ENCODE data around the gene PPP1CA. TPM values are rescaled to one million over a fixed set of nuclear protein-coding genes. Genes with fewer than 3 reads are reported as not detected.

Gene PPP1CA
- total and polyA plus RNA-seq, 2 donors (not counting 1 experiment from before 2014, with no cell fraction given) = 218 to 251 TPM

DNA sequence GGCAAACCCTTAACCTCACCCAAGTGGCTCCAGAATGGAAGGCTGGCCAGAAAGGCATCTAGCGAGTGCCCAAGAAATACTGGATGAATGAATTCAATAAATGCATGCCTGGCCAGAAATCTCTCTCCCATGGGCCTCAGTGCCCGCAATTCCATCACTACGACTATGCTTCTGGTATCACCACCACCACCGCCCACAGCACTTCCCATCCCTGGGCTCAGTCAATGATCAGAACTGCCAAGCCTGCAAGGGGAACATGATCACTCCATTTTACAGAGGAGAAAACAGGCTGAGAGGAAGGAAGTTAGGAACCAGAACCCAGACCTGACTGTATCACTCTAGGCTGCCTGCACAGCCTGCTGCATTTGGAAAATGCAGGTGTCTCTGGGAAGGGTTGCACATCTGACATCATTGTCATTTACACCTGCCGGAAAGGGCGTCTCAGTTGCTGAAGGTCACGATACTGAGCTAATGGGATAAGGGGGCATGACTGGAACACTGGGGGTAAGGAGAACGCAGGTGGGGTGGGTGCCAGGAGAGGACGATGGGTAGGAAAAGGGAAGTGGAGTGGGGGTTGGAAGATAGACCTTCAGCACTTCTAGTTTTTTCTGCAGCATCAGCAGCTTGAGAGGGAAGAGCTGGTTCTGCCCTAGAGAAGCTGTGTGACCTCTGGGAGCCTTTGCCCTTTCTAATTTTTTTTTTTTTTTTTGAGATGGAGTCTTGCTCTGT, 47.6 kb upstream of the PPP1CA start:
- H2AFZ ChIP-seq (ENCODE audit: insufficient read depth, low read depth, low read length, poor library complexity, severe bottlenecking) = no peak overlapping the region
- Mint-ChIP-seq H3K4me1 (peaks cover 64% of the 10 kb centered on the region), H3K9me3 (ENCODE audit: insufficient read depth) (no peaks in the 10 kb centered on the region), H3K27ac (peak overlapping the region; percentile 60), H3K4me3 (peak overlapping the region; percentile 33), H3K27me3 (no peaks in the 10 kb centered on the region)
- H3K9ac ChIP-seq (ENCODE audit: low read length) = no peak overlapping the region
- CTCF ChIA-PET = interaction anchor here (1.5 to 6.8 kb wide), 3 partner anchors 10 to 13 kb away, joined by 3 to 43 read pairs (median 8); partner anchors contain the start of gene PTPRCAP
- H3K79me2 ChIP-seq (ENCODE audit: control insufficient read depth, insufficient read depth, low read length) = peaks cover 44% of the 10 kb centered on the region
- DNase-seq = no peak
- no peak for ATAC-seq (ENCODE audit: low read depth)
- no peaks in the 10 kb centered on the region for H3K27me3 ChIP-seq (replicated peaks in 1 of 4; ENCODE audit: control extremely low read depth in 1 of 4, control insufficient read depth in 3 of 4, insufficient read depth in 4 of 4, low read length in 3 of 4)
- no peaks in the 10 kb centered on the region for H3K36me3 ChIP-seq (replicated peaks in 1 of 2; ENCODE audit: control extremely low read depth in 1 of 2, control insufficient read depth in 1 of 2, extremely low read depth in 1 of 2, insufficient read depth in 2 of 2, low read length in 1 of 2)
- no peaks in the 10 kb centered on the region for H3K9me3 ChIP-seq (ENCODE audit: control extremely low read depth in 1 of 3, control insufficient read depth in 2 of 3, insufficient read depth in 1 of 3, low read length in 2 of 3)
- POLR2A ChIA-PET = interaction anchor here (0.7 to 9.6 kb wide), 10 partner anchors 10 to 48 kb away, joined by 3 to 110 read pairs (median 4); partner anchors contain the start of genes PPP1CA, PTPRCAP and TMEM134
- H3K4me3 ChIP-seq (ENCODE audit: control extremely low read depth in 1 of 5, extremely low read depth in 1 of 5, insufficient read depth in 1 of 5, low read depth in 2 of 5, low read length in 4 of 5) = no peak overlapping the region
- TF ChIP-seq, protein P1, sequence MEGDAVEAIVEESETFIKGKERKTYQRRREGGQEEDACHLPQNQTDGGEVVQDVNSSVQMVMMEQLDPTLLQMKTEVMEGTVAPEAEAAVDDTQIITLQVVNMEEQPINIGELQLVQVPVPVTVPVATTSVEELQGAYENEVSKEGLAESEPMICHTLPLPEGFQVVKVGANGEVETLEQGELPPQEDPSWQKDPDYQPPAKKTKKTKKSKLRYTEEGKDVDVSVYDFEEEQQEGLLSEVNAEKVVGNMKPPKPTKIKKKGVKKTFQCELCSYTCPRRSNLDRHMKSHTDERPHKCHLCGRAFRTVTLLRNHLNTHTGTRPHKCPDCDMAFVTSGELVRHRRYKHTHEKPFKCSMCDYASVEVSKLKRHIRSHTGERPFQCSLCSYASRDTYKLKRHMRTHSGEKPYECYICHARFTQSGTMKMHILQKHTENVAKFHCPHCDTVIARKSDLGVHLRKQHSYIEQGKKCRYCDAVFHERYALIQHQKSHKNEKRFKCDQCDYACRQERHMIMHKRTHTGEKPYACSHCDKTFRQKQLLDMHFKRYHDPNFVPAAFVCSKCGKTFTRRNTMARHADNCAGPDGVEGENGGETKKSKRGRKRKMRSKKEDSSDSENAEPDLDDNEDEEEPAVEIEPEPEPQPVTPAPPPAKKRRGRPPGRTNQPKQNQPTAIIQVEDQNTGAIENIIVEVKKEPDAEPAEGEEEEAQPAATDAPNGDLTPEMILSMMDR (IDR thresholded peaks at IDR 0.05) = no peak
- no peak for TF ChIP-seq EZH2 (IDR thresholded peaks at IDR 0.05; ENCODE audit: borderline replicate concordance, insufficient read depth, low read depth, low read length, poor library complexity, severe bottlenecking)
- no peak overlapping the region for H3K27ac ChIP-seq (ENCODE audit: low read length in 2 of 2)
- H4K20me1 ChIP-seq (ENCODE audit: control insufficient read depth, insufficient read depth, low read length, poor library complexity, severe bottlenecking) = no peaks in the 10 kb centered on the region
- peak overlapping the region; percentile 18 for H3K4me2 ChIP-seq (replicated peaks; ENCODE audit: low read depth, low read length, poor library complexity, severe bottlenecking)
- intact Hi-C loops (cut with micrococcal nuclease) = no loop called here
- 54% methylated on average over 9 of the region's 9 CpGs for WGBS (ENCODE audit: insufficient coverage)
- H3K4me1 ChIP-seq (ENCODE audit: control insufficient read depth in 2 of 2, insufficient read depth in 2 of 2, low read length in 2 of 2) = peaks cover 70 to 88% of the 10 kb centered on the region in 2 donors

DNA sequence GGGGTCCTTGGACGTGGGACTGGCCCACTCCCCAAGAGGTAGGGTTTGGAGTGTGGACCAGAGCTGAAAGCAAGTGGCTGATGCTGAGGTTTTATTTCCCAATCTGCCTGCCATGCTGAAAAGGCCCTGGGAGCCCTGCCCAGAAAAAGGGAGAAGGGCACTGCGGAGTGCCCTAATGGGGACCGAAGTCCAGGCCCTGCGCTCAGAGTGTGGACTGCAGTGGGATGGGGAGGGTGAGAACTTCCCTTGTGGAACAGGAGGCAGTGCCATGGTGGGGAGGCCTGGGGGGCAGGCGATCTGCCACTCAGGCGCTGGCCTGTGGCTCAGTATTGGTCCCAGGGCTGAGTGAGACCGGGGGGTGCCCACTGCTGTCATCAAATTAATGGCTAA, 46.6 kb upstream of the PPP1CA start:
- ChIA-PET POLR2A (interaction anchor here (0.6 to 9.6 kb wide), 6 partner anchors 11 to 46 kb away, joined by 3 to 110 read pairs (median 4); partner anchors contain the start of genes PPP1CA and PTPRCAP), CTCF (interaction anchor here (3.6 to 6.8 kb wide), 2 partner anchors 11 kb away, joined by 8 to 43 read pairs; partner anchors contain the start of gene PTPRCAP)
- intact Hi-C loops (cut with micrococcal nuclease) = no loop called here
- Mint-ChIP-seq H3K4me1 (peaks cover 70% of the 10 kb centered on the region), H3K27ac (peak overlapping the region; percentile 81), H3K27me3 (no peaks in the 10 kb centered on the region), H3K9me3 (ENCODE audit: insufficient read depth) (no peaks in the 10 kb centered on the region), H3K4me3 (peak overlapping the region; percentile 35)
- TF ChIP-seq, protein P1 (IDR thresholded peaks at IDR 0.05) = no peak
- no peaks in the 10 kb centered on the region for H3K27me3 ChIP-seq (replicated peaks in 1 of 4; ENCODE audit: control extremely low read depth in 1 of 4, control insufficient read depth in 3 of 4, insufficient read depth in 4 of 4, low read length in 3 of 4)
- WGBS (ENCODE audit: insufficient coverage) = 98% methylated on average over 7 of the region's 7 CpGs
- H3K4me3 ChIP-seq (ENCODE audit: control extremely low read depth in 1 of 5, extremely low read depth in 1 of 5, insufficient read depth in 1 of 5, low read depth in 2 of 5, low read length in 4 of 5) = no peak overlapping the region
- peaks cover 67 to 88% of the 10 kb centered on the region in 2 donors for H3K4me1 ChIP-seq (ENCODE audit: control insufficient read depth in 2 of 2, insufficient read depth in 2 of 2, low read length in 2 of 2)
- peak overlapping the region in 1 of 2 donors; percentile 25 for H3K27ac ChIP-seq (ENCODE audit: low read length in 2 of 2)
- H3K4me2 ChIP-seq (replicated peaks; ENCODE audit: low read depth, low read length, poor library complexity, severe bottlenecking) = no peak overlapping the region
- no peak for ATAC-seq (ENCODE audit: low read depth)
- H3K9ac ChIP-seq (ENCODE audit: low read length) = no peak overlapping the region
- no peaks in the 10 kb centered on the region for H3K36me3 ChIP-seq (replicated peaks in 1 of 2; ENCODE audit: control extremely low read depth in 1 of 2, control insufficient read depth in 1 of 2, extremely low read depth in 1 of 2, insufficient read depth in 2 of 2, low read length in 1 of 2)
- H3K9me3 ChIP-seq (ENCODE audit: control extremely low read depth in 1 of 3, control insufficient read depth in 2 of 3, insufficient read depth in 1 of 3, low read length in 2 of 3) = no peaks in the 10 kb centered on the region
- H3K79me2 ChIP-seq (ENCODE audit: control insufficient read depth, insufficient read depth, low read length) = peaks cover 38% of the 10 kb centered on the region
- H4K20me1 ChIP-seq (ENCODE audit: control insufficient read depth, insufficient read depth, low read length, poor library complexity, severe bottlenecking) = no peaks in the 10 kb centered on the region
- no peak for DNase-seq
- no peak overlapping the region for H2AFZ ChIP-seq (ENCODE audit: insufficient read depth, low read depth, low read length, poor library complexity, severe bottlenecking)

All from B cell (primary cell).